ENCODE results near the gene PAF1. TPM values are rescaled to one million over a fixed set of nuclear protein-coding genes. Genes with fewer than 3 reads are reported as not detected.
A peak's percentile ranks its signal among the peaks of the same experiment; 100 is the strongest.

PAF1 gene
- total and polyA plus RNA-seq, 4 donors = 13.7 to 29.4 (median 18.9) TPM

GRCh38 chr19:39438270-39438934 is 47.5 kb upstream of the PAF1 start:
- no peaks in the 10 kb centered on the region for H3K27me3 ChIP-seq (ENCODE audit: control insufficient read depth in 4 of 4, insufficient read depth in 4 of 4, low read length in 3 of 4)
- no peaks in the 10 kb centered on the region for H3K9me3 ChIP-seq (ENCODE audit: control insufficient read depth in 4 of 4, low read length in 3 of 4)
- no peak overlapping the region for H3K9ac ChIP-seq (ENCODE audit: low read depth in 1 of 2, low read length in 2 of 2)
- H3K4me1 ChIP-seq (ENCODE audit: control insufficient read depth in 4 of 4, insufficient read depth in 4 of 4, low read length in 3 of 4) = peaks cover 4 to 32% (median 17%) of the 10 kb centered on the region in 4 donors
- 82% methylated on average over 9 of the region's 9 CpGs for WGBS
- TF ChIP-seq EGR1 (IDR thresholded peaks at IDR 0.05; ENCODE audit: low read depth in 2 of 2) (no peak), FOXA1 (IDR thresholded peaks at IDR 0.05) (no peak), JUND (IDR thresholded peaks at IDR 0.05) (no peak), RAD21 (IDR thresholded peaks at IDR 0.05) (no peak)
- no peak overlapping the region for H3K4me3 ChIP-seq (ENCODE audit: low read depth in 1 of 3, low read length in 3 of 3)
- H3K36me3 ChIP-seq (ENCODE audit: control insufficient read depth in 4 of 4, insufficient read depth in 3 of 4, low read depth in 1 of 4, low read length in 3 of 4) = peaks cover 4 to 11% (median 6%) of the 10 kb centered on the region in 4 donors
- DNase-seq (ENCODE audit: low spot score) = no peak
- no peak overlapping the region for H3K27ac ChIP-seq (ENCODE audit: low read depth in 1 of 2, low read length in 2 of 2)

GRCh38 chr19:39436350-39436716 is 45.4 kb upstream of the PAF1 start:
- H3K4me3 ChIP-seq (ENCODE audit: low read depth in 1 of 3, low read length in 3 of 3) = peak overlapping the region; percentile 56 to 62 (median 58)
- peak overlapping the region; percentile 86 to 91 for H3K9ac ChIP-seq (ENCODE audit: low read depth in 1 of 2, low read length in 2 of 2)
- no peaks in the 10 kb centered on the region for H3K27me3 ChIP-seq (ENCODE audit: control insufficient read depth in 4 of 4, insufficient read depth in 4 of 4, low read length in 3 of 4)
- WGBS = 9% methylated on average over 2 of the region's 2 CpGs
- peaks cover 4 to 32% (median 17%) of the 10 kb centered on the region in 4 donors for H3K4me1 ChIP-seq (ENCODE audit: control insufficient read depth in 4 of 4, insufficient read depth in 4 of 4, low read length in 3 of 4)
- peak overlapping the region; percentile 79 to 81 for H3K27ac ChIP-seq (ENCODE audit: low read depth in 1 of 2, low read length in 2 of 2)
- peaks cover 15 to 24% (median 17%) of the 10 kb centered on the region in 4 donors for H3K36me3 ChIP-seq (ENCODE audit: control insufficient read depth in 4 of 4, insufficient read depth in 3 of 4, low read depth in 1 of 4, low read length in 3 of 4)
- TF ChIP-seq JUND (IDR thresholded peaks at IDR 0.05) (no peak), FOXA1 (IDR thresholded peaks at IDR 0.05) (no peak), RAD21 (IDR thresholded peaks at IDR 0.05) (no peak), TAF1 (conservative IDR thresholded peaks at IDR 0.05) (no peak), FOXA2 (IDR thresholded peaks at IDR 0.05) (no peak)
- no peaks in the 10 kb centered on the region for H3K9me3 ChIP-seq (ENCODE audit: control insufficient read depth in 4 of 4, low read length in 3 of 4)
- DNase-seq (ENCODE audit: low spot score) = no peak

- peak within 1 kb of the TSS; percentile 77 to 90 (median 81) for H3K4me3 ChIP-seq (ENCODE audit: low read depth in 1 of 3, low read length in 3 of 3)
- no peaks in the 10 kb centered on the region for H3K27me3 ChIP-seq (ENCODE audit: control insufficient read depth in 4 of 4, insufficient read depth in 4 of 4, low read length in 3 of 4)
- peaks cover 4 to 32% (median 17%) of the 10 kb centered on the region in 4 donors for H3K4me1 ChIP-seq (ENCODE audit: control insufficient read depth in 4 of 4, insufficient read depth in 4 of 4, low read length in 3 of 4)
- DNase-seq (ENCODE audit: low spot score) = peak; percentile 98
- under 1% methylated on average over 61 of the region's 61 CpGs for WGBS
- H3K9me3 ChIP-seq (ENCODE audit: control insufficient read depth in 4 of 4, low read length in 3 of 4) = no peaks in the 10 kb centered on the region
- peaks cover 15 to 24% (median 17%) of the 10 kb centered on the region in 4 donors for H3K36me3 ChIP-seq (ENCODE audit: control insufficient read depth in 4 of 4, insufficient read depth in 3 of 4, low read depth in 1 of 4, low read length in 3 of 4)
- H3K27ac ChIP-seq (ENCODE audit: low read depth in 1 of 2, low read length in 2 of 2) = peak within 1 kb of the TSS; percentile 79 to 81
- H3K9ac ChIP-seq (ENCODE audit: low read depth in 1 of 2, low read length in 2 of 2) = peak within 1 kb of the TSS; percentile 86 to 91
- TF ChIP-seq CTCF (IDR thresholded peaks at IDR 0.05; ENCODE audit: low read depth, low read length, missing input control) (no peak), TAF1 (conservative IDR thresholded peaks at IDR 0.05) (peak; percentile 99), JUND (IDR thresholded peaks at IDR 0.05) (no peak), FOXA2 (IDR thresholded peaks at IDR 0.05) (peak; percentile 10), REST (IDR thresholded peaks at IDR 0.05) (peak; percentile 93), RAD21 (IDR thresholded peaks at IDR 0.05) (peak in 1 of 2 donors; percentile 50), HNF4G (IDR thresholded peaks at IDR 0.05) (no peak), GABPA (IDR thresholded peaks at IDR 0.05 in 1 of 2, conservative IDR thresholded peaks at IDR 0.05 in 1 of 2) (peak; percentile 82 to 98), EGR1 (IDR thresholded peaks at IDR 0.05; ENCODE audit: low read depth in 2 of 2) (peak in 1 of 2 donors; percentile 75), HNF4A (conservative IDR thresholded peaks at IDR 0.05) (peak; percentile 8 to 32), ATF3 (IDR thresholded peaks at IDR 0.05) (no peak), FOXA1 (IDR thresholded peaks at IDR 0.05) (peak; percentile 51), ZBTB33 (IDR thresholded peaks at IDR 0.05) (peak; percentile 98), RXRA (IDR thresholded peaks at IDR 0.05) (peak; percentile 33 to 44), NR2F2 (IDR thresholded peaks at IDR 0.05) (peak; percentile 33), YY1 (IDR thresholded peaks at IDR 0.05) (peak; percentile 93), MAX (IDR thresholded peaks at IDR 0.05) (peak; percentile 88)
Measured at GRCh38 chr19:39435499-39436349, 44.8 kb upstream of the PAF1 start, which contains the start of gene RPS16. Gene RPS16 (minus strand): TSS chr19:39435949. CDS start chr19:39435895, 54 bp downstream.

All from liver (tissue), 9 donors.